Erythroblast (primary cell): ENCODE data around the gene FAM219A.

ENCODE experiments used
- DNase-seq, 2 experiments: peaks; one replicate each; lab custom pipeline; 2025; lab: John Stamatoyannopoulos, UW
- GATA1 ChIP-seq: IDR thresholded peaks from 2 replicates; pipeline ENCODE4 v1.6.1; 2011; ENCODE audit warnings: low read depth, mild to moderate bottlenecking, control low read depth, low read length, moderate library complexity
- POLR2A ChIP-seq: IDR thresholded peaks from 2 replicates; pipeline ENCODE4 v1.6.1; 2011; ENCODE audit warnings: mild to moderate bottlenecking, low read length

The FAM219A gene

DNA sequence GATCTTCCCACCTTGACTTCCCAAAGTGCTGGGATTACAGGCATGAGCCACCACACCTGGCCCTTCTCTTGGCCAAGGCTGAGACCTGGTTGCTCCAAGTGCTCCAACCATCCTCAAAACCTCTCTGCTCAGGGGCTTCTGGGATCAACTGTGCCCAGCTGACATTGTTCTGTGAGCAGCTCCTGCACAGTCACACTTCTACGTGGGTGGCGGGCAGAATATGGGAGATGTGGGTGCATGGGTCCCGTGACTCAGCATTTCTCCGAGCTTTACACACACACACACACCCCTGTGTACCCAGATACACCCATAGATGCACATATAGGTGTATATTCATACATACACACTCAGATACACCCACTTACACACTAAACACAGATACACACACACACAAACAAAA, 71.1 kb downstream of the FAM219A start:
- no peak for DNase-seq
- no peak for TF ChIP-seq POLR2A
- TF ChIP-seq GATA1, result no peak

DNA sequence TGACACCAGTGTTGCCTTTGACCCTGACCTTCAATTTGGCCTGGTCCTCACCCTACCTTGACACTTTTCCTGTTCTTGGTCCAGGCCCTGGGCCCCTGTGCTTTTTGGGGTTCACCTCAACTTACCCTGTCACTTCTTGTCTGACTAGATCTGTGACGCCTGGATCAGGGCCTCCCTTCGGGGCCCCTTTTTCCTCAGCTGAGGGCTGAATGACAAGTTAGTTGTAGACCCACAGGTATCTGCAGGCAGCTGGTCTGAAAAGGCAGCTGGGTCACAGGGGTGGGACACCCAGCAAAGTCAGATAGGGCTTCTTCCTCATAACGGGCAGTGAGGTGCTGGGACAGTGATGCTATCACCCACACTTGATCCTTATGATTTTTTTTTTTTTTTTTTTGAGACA, 71.7 kb downstream of the FAM219A start:
- no peak for DNase-seq
- TF ChIP-seq GATA1, result no peak
- no peak for TF ChIP-seq POLR2A

DNA sequence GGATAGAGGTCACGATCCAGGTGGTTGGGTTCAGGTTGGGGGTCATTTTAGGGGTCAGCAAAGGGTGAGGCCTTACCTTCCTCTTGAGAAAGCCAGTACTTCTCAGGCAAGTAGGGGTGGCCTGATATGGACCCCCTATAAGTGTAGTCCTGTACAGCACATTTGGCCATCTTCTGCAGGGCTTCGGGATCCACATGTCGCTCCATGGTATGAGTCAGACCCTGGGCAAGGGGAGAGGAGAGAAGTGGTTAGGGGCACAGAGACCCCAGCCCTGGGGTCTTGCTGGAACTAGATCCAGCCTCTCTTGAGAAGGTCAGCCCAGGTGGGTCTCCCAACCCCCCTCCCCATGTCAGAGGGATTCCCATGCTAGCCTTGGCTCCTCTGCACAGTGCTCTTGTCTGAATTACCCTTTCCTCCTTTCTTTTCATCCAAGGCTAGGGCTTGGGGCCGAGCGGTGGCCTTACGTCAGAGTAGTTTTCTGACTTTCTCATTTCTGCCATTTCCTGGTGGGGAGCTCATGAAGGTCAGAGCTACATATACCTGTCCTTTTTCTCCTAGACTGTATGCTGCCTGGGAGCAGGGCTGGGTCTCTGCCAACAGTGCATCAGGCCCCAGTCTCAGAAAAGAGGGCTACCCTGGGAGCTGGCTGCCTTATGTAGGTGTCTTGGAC, 72.7 kb downstream of the FAM219A start:
- no peak for TF ChIP-seq GATA1
- no peak for TF ChIP-seq POLR2A

DNA sequence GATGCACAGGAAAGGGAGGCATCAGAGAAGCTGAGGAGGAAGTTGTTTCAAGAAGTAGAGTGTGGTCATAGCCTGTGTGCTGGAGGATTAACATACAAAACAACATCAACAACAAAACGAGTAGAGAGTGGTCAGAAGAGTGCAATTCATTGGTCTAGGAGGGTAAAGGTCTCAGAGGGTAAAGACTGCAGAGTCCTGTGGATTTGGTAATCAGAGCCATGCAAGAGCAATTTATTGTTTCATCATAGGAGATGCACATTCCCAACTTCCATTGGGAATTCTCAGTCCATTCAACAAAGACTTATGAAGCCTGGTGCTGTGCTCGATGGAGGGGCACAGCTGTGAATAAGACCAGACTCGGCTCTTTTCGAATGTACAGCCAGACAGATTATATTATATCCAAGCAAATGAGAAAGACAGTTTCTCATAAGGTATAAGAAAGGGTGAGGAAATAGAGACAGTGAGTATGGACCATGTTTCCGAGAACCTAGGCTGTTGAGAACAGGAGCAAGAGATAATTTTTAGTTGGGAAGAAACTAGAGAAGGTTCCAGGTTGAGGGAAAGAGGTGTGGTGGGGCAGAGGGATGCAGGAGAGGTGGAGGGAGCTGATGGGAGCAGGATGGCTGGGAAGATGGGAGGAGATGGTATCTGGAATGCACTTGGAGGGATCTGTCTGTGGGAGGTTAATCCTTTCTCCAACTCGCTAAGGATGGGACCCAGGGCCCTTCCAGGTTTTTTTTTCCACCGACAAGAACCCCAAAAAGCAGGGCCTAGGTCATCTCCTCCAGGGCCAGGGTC, 73.8 kb downstream of the FAM219A start:
- TF ChIP-seq GATA1 (no peak), POLR2A (no peak)
- DNase-seq, result no peak

More for the DNA sequence above, 72.7 kb downstream of the FAM219A start:
- no peak for DNase-seq

DNA sequence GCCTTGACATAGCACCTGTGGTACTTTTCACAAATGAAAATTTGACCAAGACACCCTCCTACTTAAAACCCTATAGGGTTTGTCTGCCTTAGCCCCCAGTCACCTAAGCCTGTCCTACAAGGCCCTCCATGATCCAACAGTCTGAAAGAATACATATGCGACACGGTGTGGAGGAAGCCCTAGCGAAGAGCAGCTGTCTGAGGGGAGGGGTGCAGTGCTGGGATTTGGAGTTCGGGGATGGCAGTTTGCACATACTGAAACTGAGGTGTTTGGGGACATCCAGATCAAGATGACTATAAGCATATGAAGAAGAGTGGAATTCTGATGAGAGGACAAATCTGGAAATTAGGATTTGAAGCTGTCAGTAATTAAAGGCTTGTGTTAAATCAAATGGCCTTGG, 74.5 kb downstream of the FAM219A start:
- TF ChIP-seq GATA1 (no peak), POLR2A (no peak)
- DNase-seq, result no peak

DNA sequence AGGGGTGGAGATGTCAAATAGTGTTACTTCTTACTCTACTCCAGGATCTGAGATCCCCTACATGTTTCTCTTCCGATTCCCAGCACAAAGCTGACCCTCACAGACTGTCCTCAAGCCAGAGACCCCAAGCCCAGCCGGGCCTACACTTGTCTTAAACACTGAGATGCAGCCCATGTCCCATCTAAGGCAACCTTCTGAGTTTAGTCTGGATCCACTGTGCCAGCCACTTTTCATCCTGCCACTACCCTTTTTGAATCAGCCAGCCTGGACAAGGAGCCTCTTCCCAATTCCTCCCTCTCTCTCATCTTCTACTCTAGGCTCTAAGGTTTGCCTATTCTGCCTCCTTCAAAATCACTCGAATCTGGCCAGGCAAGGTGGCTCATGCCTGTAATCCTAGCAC, 75.5 kb downstream of the FAM219A start:
- TF ChIP-seq POLR2A, result no peak
- no peak for TF ChIP-seq GATA1
- DNase-seq, result no peak

DNA sequence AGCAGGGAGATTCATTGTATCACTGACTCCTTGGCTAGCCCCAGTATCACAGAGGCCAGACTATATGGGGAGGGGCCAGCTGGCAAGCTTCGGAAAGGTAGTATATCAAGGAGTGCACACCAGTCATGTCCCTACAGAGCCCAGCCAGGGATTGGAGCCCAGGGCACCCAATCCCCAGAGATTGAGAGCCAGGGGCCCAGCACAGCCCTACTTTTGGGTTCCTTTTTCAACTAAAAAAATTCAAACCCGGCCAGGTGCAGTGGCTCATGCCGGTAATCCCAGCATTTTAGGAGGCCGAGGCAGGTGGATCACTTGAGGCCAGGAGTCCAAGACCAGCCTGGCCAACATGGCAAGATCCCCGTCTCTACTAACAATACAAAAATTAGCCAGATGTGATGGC, 76.3 kb downstream of the FAM219A start:
- TF ChIP-seq GATA1 (no peak), POLR2A (no peak)
- no peak for DNase-seq

DNA sequence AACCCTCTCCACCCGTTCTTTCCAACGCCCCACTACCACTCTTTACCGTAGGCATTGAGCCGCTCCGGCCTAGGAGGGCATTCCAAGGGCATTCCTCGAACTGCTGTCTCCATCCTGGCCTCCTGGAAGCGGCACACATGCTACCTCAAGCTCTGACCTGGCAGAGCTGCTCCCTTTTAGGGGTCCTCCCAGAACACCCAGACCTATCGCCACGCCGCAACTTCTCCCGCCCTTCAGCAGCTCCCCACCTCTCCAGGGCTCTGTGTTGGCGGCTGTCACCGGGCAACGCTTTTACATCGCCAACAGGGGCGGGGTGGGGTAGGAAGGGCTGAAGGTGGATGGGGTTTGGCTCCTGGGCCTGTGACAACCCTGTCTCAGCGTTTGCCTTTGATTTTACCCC, 77.0 kb downstream of the FAM219A start:
- TF ChIP-seq POLR2A, result no peak
- no peak for TF ChIP-seq GATA1
- DNase-seq, result peak; percentile 48 to 53

DNA sequence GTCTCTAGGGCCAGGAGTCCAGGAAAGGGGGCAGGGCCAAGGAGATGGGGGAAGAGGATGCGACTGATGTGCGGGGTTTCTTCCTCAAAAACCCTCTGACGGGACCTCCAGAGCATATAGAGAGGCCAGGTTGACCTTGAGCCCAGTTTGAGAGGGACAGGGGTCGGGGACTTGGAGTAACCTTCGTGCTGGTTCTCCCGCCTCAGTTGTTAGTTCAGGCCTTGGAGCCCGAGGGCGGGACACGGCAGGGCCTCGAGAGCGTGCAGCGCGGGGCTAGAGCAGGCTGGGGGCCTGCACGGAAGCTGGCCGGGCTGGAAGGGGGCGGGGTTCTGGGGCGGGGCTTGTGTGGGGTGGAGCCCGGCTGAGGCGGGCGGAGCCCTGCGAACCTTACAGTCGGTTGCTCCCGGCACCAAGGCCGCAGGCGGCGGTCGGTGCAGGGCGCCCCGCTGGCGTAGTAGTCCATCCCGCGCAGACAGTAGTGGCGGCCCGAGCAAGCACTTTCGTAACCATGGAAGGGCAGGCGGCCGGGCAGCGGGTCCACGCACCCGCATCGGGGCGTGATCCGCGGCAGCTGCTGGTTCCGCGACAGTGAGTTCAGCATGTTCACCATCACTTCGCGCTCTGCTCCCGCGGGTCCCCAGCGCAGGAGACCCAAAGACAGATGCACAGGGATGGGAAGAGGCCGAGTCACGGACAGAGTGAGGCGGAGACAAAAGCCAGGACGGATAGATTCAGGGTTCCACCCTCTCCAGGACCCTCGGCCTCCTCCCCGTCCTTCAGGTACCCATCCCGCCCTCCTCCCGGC, 77.7 kb downstream of the FAM219A start:
- peak; percentile 84 to 89 for DNase-seq
- TF ChIP-seq GATA1, result no peak
- no peak for TF ChIP-seq POLR2A

DNA sequence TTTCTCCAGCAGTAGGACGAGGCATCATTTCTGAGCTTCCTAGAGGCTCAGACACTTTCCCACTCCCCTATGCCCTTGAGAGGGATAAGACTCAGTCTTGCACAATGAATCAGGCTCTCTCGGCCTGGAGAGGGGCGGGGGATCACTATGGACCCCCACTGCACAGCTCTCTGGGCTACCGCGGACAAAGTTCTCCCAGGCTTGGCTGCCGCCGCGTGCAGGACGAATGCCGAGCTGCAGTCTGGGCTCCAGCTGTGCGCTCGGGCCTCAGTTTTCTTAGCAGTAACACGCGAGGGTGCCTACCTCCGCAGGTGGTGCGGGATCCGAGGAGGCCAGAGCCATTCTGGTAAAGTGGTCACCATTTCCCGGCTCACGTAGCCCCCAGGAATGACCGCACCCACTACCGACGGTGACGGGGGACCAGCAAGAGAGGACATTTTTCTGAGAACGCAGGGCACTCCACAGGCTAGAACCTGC, 78.3 kb downstream of the FAM219A start:
- TF ChIP-seq GATA1 (no peak), POLR2A (no peak)
- DNase-seq, result peak in 1 of 2 experiments; percentile 31

DNA sequence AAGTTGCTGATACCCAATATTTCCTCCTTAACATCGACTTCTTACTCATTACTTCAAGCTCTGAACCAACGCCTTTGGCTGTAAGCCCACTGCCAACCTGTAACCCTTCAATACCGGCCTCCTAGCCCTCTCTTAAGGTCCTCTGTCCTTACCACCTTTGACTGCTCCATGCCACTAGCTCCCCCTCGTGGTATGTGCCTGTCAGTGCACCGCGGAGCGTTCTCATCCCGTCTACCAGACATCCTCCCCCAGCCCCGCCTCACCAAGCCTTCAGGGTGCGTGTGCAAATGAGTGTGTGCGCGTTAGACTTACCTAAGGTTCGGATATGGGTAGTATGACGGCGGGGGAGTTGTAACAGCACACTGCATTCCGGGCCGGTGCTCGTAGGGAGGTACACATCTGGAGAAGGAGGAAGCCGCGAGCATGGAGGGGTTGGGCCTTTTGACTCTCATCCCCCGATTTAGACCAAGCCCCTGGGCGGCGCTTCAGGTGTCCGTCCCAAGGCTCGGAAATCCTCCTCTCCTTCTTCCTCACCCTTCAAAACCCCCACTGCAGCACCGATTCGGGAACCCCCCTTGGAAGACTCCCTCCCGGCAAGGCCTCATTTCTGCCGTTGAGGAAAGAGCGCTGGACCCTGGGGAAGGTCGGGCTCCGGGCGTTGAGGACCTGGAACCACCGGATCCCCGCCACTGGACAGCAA, 78.9 kb downstream of the FAM219A start:
- no peak for TF ChIP-seq POLR2A
- TF ChIP-seq GATA1, result no peak
- peak; percentile 83 to 91 for DNase-seq

DNA sequence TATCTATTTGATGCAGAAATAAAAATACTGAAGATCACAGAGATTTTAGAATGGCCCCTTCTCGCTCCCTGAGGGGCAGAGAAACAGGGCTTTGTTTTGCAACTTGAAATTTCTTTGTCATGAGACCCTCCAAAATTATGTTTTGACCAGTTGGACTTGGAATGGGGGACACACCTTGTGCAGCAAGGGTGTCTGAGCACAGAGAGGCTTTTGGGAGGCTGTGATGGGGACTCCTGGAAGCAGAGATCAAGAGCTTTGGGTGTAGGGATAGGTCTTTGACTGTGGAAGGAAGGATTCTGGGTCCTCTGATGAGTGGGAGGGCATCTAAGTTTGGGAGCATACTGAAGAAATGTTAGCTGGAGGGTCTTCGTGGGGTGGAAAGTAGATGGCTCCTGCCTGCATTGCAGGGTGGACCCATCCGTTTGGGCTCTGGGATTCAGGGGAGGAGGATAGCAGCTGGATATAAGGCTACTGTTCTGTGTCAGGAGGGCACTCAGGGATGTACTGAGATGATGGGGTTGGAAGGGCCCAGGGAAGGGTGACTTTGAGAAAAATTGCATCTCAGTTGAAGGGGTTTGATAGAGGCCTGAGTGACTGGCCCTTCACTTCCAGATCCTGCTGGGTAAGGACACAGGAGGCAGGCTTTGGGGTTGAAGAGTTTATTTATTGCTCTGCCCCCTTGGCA, 79.9 kb downstream of the FAM219A start:
- TF ChIP-seq POLR2A (no peak), GATA1 (no peak)
- no peak for DNase-seq

DNA sequence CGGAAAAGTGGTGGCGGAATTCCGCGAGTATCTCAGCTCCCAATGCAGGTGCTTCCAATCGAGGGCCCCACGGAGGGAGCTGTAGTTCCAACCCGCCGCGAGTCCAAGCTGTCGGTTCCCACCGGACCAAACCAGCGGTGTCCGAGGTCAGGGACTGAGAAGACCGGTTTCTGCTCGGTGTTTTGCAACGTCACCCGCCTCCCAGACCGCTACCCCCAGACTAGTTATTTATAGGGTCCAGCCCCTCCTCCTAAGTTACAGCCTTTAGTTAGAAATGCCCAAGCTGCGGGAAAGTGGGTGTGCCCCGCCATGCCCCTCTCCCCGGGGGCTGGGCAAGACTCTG, 81.0 kb downstream of the FAM219A start:
- TF ChIP-seq GATA1 (no peak), POLR2A (no peak)
- peak; percentile 41 to 49 for DNase-seq
